GM12891 (cell line): ENCODE data around the gene PARD6B.

Experiments
- PAX5 ChIP-seq: IDR thresholded peaks from 2 replicates; pipeline ENCODE4 v1.6.1; 2011; ENCODE audit warnings: low read length, moderate library complexity, mild to moderate bottlenecking; ENCODE audit not compliant: insufficient read depth, severe bottlenecking
- POLR2A ChIP-seq: IDR thresholded peaks from 2 replicates; pipeline ENCODE4 v1.6.1; 2011; ENCODE audit warnings: low read depth, low read length, control low read depth
- POLR2AphosphoS5 ChIP-seq: IDR thresholded peaks from 2 replicates; pipeline ENCODE4 v1.6.1; 2011; ENCODE audit warnings: low read depth, low read length, control low read depth
- SPI1 ChIP-seq: IDR thresholded peaks from 2 replicates; pipeline ENCODE4 v1.6.1; 2011; ENCODE audit warnings: low read depth, low read length, control low read depth
- TAF1 ChIP-seq: IDR thresholded peaks from 2 replicates; pipeline ENCODE4 v1.6.1; 2011; ENCODE audit warnings: low read depth, low read length, control low read depth

- TF ChIP-seq SPI1 (no peak), POLR2A (no peak), TAF1 (no peak), PAX5 (no peak), POLR2AphosphoS5 (no peak)
These were observed 5.7 kb upstream of the PARD6B start for GRCh38 chr20:50725724-50726005.
